Activated CD4-positive, alpha-beta T cell treated with anti-CD3 and anti-CD28 coated beads, Interleukin-2, Interleukin-4, amounts not matched to agents 100 ng/mL and 50 ng/mL, durations not matched to agents 16 hours and 8 hours (primary cell): ENCODE measurements around the gene OSBPL5.

Source experiments
- DNase-seq: peaks from one replicate; pipeline ENCODE4 v3.0.0-alpha.2; 2020; ENCODE audit warnings: low spot score

The OSBPL5 gene

DNA sequence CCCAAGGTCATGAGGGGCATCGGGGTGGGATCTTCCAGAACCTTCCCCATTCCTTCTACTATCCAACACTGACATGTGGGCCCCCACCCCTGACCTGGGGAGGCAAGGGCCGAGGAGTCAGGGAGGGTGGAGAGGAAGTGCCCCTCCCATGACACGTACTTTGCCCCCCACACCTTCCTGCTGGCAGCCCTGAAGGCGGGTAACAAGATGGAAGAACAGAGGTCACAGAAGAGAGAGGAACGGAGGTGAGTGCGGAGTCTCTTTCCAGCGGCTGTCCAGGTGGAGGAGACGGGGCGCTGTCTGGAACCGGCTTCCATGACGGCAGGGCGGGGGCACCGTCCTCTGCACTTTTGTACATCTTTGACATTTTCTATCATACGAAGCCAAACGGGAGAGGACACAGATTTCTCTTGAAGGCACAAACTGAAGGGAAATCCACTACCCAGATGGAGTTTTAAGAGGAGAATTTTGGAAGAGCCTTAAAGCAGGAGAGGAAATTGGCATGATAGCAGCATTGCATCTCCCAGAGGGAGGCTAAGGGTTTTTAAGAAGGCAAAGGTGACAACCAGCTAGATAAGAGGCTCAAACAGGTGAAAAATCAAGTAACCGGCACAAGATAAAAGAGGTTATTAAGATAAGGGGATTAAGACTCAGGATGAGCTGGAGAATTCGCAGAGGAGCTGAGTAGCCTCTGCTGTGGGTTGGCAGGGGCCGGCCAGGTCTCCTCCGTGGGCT is 16.7 kb downstream of the OSBPL5 start:
- DNase-seq: no peak

DNA sequence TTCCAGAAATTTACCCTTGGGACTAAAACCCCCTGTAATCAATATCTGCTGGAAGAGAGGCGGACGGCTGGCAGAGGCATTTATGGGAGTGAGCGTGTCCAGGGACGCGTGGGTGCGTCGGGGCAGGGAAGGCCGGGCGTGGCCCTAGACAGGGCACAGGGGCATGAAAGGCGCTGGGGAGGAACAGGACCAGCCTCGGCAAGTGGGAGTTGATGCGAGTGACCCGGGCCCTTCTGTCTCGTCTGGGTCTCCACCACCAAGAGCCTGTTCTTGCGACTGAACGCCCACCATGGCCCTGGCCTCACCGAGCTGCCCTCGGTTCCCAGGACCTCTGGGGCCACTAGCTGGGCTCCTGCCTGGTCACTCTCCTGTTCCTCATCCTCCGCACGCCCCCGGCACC is 17.5 kb downstream of the OSBPL5 start:
- DNase-seq: no peak

DNA sequence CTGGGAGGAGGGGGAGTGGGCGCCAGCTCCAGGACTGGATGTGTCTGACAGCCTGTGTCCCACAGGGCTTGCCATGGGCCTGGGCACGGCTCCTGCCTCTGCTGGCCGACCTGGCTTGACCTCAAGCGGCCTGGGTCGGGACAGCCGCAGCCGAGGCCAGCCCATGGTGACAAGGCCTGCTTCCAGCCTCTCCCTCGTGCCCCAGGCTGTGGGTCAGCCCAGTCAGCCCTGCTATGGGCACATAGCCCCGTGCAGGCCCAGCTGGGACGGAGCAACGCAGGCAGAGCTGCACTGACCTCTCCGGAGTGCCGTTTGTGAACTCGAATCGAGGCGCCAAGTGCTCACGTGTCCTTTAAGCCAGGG is 17.9 kb downstream of the OSBPL5 start:
- DNase-seq: no peak

DNA sequence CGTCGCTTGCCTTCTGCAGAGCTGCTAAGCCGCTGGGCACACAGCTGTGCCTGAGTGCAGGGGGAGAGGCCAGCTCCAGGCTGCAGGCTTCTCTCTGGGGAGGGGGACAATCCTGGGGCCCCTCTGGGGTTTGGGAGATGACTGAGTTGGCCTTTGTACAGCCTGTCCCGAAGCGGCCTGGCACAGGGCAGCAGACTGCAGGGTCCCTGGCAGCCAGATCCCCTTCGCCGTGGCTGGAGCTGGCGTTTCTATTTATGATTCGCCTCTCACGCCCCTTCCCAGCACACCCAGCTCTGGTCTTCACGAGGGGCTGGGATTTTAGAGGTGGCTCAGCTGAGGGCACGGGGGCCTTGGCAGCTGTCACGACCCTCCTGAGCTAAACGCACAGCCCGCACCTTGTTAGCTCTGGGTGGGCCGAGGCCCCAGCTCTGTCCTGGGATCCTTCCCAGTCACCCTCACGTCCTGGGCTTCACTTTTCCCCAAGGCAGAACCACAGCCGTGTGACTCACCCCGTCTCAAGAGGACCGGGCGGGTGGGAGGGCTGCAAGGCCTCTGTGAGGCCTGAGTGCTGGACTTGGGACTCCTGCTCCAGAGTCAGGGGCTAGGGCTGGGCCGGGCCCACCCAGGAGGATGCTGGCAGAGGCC is 18.4 kb downstream of the OSBPL5 start:
- no peak for DNase-seq

DNA sequence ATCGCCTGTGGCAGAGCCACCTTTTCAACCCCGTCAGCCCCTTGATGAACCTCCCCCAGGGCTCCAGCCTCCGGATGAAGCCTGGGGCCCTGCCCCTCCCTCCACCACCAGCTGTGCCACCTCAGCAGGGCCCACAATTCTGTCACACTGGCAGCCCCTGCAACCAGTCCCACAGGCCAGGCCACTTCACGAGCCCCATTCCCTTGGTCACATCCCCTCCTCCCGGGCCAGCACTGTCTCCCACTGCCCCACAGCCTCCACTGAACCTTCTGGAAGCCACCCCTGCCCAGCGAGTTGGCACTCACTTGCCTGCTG is 19.9 kb downstream of the OSBPL5 start:
- no peak for DNase-seq

DNA sequence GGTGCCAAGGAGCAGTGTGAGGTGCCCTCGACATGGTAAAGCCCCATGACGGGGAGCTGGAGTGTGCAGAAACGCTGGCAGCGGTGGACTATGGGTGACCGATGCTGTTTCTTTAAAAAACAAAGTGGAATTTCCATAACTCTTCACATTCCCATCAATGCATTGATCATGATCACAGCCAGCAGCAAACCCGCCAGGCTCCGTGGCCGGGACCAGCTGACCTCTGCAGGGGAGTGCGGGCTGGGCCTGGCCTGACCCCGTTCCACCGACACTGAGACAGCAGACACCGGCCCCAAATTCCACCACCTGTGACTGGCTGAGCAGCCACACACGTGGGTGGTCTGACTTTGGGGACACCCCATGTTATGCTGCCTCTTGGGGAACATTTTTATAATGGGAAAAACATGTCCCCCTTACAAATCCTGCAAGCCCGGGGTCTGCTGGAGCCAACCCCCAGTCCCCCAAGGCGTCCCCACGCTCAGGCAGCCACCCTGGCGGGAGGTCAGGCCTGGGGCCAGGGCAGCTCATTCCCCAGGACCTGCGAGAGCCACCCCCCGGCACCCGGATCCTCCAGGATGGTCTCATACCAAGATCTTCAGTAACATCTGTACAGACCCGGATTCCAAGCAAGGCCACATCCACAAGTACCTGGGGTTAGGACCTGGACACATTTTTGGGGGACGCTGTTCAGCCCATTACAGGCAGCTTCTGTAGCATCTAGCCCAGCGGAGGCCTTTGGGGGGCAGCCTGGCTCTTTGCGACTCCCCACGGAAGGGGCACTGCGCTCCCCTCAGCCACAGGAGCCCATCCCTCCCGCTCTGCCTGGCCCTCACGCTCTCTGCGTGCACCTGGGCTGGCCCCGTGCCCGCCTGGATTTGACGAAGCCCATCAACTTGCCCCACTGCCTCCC is 20.6 kb downstream of the OSBPL5 start:
- no peak for DNase-seq

DNA sequence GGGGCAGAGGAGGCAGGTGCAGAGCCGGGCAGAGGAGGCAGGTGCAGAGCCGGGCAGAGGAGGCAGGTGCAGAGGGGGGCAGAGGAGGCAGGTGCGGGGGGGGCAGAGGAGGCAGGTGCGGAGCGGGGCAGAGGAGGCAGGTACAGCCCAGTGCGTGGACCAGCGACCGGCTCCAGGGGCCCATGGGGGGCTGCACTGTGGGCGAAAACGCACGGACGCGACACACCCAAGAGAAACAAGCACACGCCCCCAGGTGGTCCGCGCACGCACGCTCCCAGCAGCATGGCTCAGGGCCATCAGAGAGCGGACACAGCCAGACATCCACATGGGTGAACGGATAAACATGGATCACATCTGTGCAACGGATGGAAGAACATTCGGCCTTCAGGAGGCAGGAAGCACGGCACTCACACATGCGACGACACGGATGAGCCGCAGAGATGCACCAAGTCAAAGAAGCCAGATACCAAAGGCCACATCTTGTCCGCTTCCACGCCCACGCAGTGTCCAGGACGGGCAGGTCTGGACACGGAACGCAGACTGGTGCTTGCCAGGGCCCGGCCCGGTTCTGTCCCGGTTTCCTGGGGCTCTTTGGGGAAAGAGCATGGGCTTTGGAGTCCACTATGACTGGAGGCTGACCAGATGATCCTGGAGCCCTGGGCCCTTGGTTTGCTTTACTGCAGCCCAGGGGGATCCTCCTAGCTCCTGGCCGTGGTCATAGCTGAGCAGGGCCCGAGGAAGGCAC is 21.8 kb downstream of the OSBPL5 start:
- no peak for DNase-seq

DNA sequence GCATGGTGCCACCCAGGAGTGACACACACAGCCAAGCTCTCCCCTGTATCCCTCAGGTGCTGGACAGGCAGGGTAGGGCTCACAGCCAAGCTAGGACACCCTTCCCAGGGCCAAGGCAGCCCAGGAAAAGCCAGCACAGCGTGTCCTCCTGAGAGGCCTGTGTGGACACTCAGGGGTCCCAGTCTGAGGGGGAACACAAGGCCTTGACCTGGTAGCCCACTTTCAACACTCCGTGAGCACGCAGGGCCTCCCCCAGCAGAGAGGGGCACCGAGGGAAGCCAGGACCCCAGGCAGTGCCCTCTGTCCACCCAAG is 24.9 kb downstream of the OSBPL5 start:
- no peak for DNase-seq

DNA sequence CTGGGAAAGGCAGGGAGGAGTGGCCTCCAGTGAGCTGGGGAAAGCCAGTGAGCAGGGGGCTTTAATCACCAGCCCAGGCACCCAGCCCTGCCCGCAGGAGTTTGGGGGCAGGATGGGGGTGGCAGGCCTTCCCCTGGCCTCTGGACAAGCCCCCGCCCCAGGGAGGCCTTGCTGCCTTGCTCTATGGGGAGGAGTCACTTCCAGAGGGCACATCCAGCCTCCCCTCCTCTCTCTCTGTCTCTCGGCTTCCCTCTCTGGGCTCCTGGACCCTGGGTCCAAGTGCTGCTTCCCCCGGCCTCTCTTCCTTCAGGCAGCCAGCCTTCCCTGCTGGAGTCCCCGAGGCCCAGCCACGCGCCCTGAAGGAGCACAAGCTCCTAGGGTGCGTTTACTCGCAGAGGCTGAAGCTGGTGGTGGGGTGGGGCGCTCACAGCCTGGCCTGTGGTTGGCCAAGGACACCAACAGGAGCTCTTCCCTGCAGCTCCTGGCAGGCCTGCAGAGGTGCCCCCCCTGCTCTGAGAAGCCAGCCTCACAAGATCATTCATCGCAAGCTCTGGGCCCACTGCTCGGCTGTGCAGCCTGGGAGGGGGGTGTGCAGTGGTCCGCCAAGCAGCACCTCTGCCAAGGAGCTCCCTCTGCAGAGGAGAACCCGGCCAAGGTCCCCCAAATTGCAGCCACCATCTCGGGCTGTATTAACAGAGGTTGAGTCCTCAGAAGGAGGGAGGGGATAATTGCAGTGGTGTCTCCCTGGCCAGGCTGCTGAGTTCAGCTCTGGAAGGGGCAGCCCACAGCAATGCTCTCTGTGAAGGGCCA is 25.4 kb downstream of the OSBPL5 start:
- DNase-seq: no peak

DNA sequence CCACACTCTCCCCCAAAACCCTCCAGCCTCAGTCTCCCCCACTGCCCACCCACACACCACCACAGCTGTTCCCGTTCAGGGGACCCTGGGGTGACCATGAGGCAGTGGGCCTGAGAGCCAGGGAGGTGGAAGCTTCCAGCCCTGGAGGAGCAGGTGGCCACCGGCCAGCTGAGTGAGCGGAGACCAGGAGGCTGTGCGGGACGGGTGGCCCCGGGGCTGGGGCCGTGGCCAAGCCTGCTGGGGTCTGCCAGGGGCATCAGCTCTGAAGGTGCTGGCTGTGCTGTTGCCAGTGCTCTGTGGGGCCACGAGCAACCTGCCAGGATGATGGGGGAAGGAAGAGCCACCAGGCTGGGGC is 26.0 kb downstream of the OSBPL5 start:
- DNase-seq: no peak

DNA sequence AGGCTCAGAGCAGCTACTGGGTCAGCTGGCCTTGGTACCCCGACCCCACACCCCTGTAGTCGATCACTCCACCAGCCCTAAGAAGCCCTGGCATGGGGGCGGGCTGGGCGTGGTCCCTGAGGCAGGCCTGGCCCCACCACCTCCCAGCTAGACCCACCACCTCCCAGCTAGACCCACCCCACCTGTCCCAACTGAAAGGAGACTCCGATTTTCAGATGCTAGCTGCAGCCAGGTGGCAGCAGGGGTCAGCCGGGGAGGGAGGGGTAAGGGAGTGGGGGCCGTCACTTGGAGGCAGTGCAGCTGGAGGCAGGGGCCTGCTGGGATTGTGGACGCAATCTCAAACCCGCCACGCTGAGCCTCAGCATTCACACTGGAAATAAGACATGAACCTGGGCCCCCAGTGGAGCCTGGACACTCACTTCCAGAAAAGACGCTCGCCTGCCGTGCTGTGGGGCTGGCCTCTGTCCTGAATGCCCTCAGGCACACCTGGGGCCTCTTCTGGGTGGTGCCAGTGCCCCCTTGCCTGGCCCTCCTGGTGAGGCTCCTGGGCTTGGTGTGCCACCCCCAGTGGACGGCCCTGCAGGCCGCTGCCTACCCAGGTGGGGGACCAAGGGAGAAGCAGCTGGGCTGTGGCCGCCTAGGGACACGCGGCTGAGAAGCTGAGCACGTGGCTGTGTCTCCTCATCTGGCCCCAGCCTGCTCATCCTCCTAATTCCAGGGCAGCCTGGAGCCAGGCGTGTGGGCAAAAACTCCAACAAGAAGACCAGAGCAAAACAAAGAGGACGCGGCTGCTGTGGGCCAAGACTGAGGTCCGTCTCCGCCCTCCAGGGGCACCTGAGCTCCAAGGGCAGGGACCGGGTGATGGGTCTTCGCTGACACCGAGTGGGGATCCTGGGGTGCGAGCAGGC is 26.7 kb downstream of the OSBPL5 start:
- DNase-seq: no peak

DNA sequence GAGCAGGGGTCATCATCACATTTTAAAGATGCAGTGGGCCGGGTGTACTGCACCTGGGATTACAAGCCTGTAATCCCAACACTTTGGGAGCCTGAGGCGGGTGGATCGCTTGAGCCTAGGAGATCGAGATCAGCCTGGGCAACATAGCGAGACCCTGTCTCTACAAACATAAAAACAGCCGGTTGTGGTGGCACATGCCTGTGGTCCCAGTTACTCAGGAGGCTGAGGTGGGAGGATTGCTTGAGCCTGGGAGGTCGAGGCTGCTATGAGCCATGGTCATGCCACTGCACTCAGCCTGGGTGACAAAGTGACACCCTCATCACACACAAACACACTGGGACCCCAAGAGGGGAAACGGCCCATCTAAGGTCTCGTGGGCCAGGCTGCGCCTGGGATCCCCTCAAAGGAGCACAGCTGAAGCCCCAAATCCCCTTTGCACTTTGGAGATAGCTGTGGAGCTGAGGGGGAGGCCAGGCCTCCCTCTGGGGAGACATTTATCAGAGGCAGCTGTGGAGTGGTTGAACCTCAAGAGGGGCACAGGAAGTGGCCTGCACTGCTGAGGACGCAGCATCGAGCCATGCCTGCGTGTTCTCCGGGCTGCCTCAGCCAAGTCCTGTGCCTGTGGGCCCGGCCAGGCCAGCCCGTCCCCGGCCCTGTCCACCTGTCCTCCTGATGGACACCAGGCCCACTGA is 27.5 kb downstream of the OSBPL5 start:
- DNase-seq: no peak

DNA sequence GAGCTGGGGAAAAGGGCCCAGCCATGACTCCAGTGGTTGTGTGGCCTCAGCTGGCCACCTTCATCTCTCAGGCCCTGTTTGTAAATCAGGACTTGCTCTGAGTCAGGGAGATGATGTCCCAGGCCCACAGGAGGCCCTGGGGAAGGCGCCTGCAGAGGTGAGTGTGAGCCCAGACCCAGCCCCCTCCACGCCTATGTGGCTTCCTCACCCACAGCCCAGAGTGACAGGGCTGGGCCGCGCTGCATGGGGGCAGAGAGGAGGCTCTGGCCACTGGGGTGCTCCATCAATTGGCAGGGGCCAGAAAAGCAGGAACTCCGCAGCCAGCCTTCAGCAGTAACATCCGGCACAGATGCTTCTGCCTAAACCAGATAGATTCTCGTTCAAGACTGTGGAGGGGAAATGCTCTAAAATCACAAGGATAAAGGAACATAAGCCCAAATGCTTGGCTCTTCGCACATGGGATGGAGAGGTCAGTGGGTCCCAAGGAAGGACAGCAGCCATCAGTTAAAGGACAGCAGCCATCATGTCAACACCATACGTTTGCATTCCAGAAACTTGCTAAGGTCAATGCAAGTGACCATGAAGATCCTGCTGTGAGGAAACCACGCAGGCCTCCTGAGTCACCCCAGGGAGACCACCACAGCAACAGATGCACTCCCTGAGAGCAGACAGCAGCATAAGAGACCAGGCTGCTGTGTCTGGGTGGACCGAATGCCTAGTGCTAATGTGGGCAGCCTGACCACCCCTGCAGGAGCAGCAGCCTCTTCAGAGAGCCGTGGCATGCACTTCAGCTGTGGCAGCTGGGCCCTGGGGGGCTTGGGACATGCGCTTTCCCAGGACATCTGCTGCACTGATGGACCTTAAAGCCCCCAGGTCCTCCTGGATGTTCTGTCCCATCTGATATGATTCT is 28.3 kb downstream of the OSBPL5 start:
- no peak for DNase-seq

DNA sequence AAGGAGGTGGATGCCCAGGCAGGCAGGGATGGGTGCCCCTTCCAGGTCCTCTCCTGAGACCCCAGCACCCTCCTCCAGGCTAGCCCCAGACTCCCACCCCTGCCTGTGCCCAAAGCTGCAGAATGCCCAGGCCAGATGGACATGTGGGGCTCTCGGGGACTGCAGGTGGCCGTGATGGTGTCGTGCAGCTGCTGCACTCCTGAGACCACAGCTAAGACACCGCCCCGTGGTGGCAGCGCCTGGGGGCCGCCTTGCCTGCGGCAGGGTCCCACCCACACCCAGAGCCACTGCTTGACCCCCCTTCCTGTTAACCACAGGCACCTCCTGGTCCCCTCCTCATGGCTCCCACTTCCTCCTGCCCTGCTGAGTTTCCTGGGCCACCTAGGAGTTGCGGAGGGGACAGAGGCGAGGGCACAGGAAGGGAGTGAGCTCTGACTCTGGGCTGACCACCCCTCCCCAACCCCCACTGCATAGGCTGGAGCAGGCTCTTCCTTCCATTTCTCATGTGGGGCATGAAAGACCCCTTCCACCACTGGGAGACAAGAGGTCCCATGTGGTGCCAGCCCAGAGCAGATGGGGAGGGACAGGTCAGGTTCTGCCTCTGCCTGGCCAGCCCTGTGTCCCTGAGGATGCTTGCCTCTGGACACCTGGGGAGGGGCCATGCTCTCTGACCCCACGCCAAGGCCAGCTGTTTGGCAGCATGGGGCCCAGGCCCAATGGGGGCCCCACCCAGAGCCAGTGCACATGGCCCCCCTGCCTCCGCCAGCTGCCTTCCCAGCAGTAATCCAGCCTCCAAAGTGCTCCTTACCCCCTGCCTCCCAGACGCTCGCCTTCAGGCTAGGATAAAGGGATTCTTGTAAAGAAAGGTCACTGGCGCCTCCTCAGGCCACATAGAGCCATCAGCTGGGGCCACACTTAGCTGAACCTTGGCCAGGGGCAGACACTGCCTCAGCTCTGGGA is 29.3 kb downstream of the OSBPL5 start:
- no peak for DNase-seq

DNA sequence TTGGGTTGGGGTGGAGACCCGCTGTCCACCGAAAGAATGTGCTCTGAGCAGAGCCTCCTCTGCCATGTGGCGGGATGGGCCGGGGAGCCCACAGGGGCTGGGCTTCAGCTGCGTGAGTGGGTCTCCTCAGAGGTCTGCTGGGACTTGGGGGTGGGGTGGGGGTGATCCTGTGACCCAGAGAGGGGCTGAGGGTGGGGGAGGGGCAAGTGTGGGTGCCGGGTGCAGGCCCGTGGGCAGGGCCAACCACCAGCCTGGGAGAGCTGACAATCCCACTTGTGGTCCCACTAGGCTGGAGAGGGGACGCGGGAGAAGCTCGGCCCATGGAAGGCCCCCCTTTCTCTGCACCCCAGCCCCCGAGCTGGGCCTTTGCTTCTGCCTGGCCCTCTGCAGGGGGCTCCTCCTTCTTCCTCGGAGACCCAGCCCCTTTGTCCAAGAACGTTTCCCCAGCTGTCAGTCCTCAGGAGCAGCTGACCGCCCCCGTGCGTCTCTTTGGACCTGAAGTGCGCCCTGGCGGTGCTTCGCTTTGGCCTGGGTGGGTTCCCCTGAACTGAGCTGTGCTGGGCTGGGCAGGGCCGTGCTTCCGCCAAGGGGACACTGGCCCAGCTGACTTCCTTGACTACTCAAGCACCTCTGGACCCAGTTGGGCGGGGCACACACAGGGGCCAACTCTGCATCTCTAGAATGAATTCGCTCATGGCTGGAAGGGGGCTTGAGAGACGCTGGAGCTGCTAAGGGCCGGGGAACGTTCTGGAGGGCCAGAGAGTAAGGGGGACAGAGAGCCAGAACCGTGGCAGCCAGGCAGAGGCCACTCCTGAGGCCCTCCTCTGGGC is 30.2 kb downstream of the OSBPL5 start:
- no peak for DNase-seq

DNA sequence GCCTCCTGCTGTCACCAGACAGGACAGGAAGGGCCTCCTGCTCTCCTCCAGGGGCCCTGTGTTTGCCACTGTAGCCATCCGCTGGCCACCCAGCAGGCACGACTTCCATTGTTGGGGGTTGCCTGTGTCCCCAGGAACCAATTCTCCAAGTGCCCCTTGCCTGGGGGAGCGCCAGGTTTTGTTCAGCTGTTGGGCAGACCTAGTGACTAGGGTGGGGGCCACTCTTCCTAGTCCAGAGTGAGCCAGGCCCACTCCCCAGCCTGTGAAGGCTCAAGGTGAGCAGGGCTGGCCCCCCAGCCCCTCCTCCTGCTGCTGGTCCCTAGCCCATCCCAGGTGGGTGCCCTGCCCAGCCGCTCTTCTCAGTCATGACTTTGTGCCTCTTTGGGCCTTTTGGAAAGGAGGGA is 30.9 kb downstream of the OSBPL5 start:
- DNase-seq: no peak
